Sigmoid colon (tissue), 3 donors: Measurements from ENCODE around the gene RBPJ.

Experiments used
- POLR2A ChIP-seq, 2 donors: fragments of 450-650 bp; IDR thresholded peaks; one replicate each; pipeline ENCODE4 v1.6.1; 2016; ENCODE audit warnings: antibody characterized with exemption in 2 of 2, mild to moderate bottlenecking in 2 of 2, moderate library complexity in 2 of 2
- TF ChIP-seq, protein P1 (sequence below), 4 experiments: fragments of 450-650 bp in 3 of 4; fragments of 200-600 bp in 1 of 4; IDR thresholded peaks; one replicate each; pipeline ENCODE4 v1.5.1; 2016 to 2019; ENCODE audit warnings: antibody characterized with exemption in 4 of 4, mild to moderate bottlenecking in 3 of 4, moderate library complexity in 2 of 4

DNA sequence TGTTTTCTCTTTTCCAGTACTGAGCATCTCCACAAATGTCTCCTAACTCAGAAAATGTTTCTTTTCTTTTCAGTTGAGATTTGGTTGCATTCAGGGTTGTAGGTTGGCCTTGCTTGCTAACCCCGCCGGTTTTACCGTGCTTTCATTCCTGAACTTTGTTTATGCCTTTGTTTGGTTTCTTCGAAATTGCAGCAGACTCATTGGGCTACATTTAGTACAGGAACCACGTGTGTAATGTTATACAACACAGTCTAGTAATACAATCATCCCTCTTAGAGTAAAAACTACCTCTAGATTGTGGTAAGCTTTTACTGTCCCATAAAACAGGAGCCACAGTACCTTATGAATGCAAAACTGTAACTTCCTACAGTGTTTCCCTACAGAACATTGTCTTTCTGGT is 111.6 kb downstream of the RBPJ start:
- TF ChIP-seq, protein P1, sequence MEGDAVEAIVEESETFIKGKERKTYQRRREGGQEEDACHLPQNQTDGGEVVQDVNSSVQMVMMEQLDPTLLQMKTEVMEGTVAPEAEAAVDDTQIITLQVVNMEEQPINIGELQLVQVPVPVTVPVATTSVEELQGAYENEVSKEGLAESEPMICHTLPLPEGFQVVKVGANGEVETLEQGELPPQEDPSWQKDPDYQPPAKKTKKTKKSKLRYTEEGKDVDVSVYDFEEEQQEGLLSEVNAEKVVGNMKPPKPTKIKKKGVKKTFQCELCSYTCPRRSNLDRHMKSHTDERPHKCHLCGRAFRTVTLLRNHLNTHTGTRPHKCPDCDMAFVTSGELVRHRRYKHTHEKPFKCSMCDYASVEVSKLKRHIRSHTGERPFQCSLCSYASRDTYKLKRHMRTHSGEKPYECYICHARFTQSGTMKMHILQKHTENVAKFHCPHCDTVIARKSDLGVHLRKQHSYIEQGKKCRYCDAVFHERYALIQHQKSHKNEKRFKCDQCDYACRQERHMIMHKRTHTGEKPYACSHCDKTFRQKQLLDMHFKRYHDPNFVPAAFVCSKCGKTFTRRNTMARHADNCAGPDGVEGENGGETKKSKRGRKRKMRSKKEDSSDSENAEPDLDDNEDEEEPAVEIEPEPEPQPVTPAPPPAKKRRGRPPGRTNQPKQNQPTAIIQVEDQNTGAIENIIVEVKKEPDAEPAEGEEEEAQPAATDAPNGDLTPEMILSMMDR (IDR thresholded peaks at IDR 0.05), result no peak
- TF ChIP-seq POLR2A (IDR thresholded peaks at IDR 0.05), result no peak
